ENCODE measurements around the gene EIF4G3.
"Not testable (repeated sequence)": the region's sequence is repeated elsewhere in the genome, so short reads cannot be mapped to it uniquely, and the experiment has no call there.

The EIF4G3 gene

DNA sequence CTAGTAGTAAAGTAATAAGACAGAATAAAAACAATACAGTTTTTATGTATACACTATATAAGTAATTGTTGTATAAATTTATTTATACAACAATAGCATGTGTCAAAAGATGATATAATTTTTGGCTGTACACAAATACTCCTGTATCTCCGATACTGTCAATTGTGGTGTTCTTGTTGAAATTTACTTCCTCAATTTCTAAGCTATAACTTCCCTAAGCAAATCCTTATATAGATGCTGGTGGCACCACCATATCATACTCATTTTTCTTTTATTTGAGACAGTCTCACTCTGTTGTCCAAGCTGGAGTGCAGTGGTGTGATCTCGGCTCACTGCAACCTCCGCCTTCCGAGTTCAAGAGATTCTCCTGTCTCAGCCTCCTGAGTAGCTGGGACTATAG, 248.6 kb downstream of the EIF4G3 start:
- DNase-seq = no peak

DNA sequence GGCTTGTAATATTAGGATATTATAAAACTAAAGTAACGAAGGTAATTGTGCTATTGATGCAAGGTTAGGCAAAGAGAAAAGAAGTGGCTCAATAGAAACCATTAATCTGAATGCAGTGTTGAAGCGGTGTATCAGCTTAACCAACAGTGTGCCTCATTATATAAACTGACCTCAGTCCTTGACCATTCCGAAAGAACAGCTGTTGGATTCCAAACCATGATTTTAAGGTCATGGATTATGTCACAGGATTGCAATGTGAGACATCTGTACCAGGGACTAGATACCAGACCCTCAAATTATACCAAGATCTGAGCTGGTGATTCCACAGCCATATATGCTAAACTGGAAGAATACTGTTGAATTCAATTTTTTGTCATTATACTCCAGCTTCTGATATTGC, 255.4 kb downstream of the EIF4G3 start:
- no peak for DNase-seq

DNA sequence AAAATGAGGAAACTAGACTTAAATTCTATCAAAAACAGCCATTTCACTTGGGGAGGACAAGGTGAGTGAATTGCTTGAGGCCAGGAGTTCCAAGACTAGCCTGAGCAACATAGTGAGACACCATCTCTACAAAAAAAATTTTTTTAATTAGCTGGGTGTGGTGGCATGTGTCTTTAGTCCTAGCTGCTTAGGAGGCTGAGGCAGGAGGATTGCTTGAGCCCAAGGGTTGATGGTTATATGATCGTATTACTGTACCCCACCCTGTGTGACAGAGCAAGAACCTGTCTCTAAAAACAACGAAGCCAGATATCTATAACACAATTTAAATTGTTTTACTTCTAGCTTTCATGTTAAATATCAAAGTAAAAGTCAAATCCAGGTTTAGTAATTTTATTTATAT, 263.5 kb downstream of the EIF4G3 start:
- no peak for DNase-seq

DNA sequence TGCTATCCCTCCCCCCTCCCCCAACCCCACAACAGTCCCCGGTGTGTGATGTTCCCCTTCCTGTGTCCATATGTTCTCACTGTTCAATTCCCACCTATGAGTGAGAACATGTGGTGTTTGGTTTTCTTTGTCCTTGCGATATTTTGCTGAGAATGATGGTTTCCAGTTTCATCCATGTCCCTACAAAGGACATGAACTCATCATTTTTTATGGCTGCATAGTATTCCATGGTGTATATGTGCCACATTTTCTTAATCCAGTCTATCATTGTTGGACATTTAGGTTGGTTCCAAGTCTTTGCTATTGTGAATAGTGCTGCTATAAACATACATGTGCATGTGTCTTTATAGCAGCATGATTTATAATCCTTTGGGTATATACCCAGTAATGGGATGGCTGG, 269.2 kb downstream of the EIF4G3 start:
- not testable (repeated sequence) for DNase-seq

DNA sequence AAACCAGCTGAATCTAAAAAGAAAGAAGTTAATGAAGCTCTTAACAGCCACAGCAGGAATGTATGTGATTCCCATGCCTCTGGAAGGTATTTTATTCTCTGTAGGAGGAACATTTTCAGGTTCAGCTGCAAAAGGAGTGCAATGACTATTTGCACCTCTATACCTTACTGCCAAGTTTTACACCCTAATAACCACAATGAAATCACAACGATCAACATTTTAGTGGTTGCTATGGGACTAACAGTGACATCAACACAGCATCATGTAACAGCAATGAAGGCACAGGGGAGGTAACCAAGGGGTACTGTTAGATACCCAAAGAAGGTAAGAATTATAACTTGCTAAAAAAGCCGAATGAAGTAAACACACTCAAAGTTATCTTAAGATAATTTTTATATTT, 273.3 kb downstream of the EIF4G3 start:
- DNase-seq = no peak

DNA sequence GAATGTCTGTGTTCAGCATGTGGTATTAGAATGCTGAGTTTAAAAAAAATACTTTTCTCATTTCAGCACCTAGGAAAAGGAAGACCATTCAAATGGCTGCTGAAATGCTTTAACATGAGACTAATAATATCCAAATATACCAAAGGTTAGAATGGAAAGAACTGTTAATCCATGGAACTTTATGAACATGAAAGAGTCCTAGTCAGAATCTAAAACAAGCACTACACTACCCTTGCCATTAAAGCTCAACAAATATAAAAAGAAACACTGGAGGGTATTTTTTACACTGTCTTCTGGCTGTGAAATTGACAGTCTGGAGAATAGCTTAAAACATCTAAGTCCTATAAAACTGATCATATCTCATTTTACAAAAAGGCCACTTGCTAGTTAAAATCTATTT, 276.6 kb downstream of the EIF4G3 start:
- no peak for DNase-seq

DNA sequence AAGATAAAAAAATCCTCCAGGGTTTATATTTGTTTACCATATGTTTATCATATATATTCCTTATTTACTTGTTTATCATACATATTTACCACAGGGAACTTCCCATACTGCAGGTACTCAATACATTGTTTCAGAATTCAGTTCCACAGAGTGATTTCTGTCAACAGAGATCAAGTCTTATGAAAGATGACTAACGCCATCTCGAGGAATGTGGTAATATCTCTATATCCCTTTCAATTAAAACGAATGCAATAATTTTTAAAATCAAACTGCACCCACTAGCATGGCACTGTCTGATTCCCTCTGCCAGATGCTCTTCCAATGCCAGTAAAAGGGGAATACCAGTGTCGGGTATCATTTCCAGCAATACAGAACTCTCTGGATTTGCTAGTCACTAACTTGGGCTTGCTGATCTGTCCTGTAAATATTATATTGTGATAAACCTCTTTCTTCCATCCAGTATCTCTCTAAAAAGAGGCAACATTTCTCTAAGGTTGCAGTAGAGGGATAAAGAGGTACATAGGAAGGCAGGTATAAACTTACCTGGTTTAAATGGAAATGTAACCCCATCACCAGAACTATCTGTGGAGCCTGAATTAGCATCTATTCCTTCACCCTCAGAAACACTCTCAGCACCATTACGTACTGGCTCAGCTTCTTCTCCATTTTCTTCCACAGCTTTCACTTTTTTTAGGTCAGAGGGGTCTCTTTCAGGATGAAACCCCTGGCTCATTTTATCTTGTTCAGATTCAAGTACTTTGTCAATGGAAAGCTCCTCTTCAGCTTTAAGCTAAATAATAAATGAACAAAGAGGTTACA, 277.3 kb downstream of the EIF4G3 start:
- DNase-seq = no peak

DNA sequence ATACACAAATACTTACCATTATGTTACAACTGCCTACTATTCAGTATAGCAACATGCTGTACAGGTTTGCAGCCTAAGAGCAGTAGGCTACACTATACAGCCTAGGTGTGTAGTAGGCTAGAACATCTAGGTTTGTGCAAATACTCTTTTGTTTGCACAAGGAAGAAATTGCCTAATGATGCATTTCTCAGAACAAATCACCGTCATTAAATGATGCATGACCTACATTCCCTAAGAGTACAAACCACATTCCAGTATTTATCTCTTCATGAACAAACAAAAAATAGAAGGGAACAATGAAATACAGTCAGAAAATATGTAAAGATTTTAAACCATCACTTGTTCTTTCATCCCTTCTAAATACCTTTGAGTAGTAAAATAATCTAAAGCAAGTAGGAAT, 279.9 kb downstream of the EIF4G3 start:
- no peak for DNase-seq

DNA sequence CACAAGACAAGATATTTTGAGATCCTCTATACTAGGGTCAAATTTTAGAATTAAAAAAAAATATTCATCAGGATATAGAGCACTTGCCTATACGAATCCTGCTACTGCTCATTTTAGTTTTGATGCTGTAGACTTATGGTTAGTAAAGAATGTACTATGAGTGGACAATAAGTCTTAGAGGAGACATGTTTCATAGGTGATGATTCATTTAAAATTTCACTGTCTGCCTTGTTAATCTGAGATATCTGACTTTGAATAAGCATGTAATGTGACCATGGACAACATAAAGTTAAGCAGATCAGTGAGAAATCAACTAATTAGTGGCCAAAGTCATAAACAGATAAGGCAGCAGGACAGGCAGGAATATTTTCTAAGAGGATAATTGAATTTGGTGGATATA, 282.8 kb downstream of the EIF4G3 start:
- DNase-seq = no peak

DNA sequence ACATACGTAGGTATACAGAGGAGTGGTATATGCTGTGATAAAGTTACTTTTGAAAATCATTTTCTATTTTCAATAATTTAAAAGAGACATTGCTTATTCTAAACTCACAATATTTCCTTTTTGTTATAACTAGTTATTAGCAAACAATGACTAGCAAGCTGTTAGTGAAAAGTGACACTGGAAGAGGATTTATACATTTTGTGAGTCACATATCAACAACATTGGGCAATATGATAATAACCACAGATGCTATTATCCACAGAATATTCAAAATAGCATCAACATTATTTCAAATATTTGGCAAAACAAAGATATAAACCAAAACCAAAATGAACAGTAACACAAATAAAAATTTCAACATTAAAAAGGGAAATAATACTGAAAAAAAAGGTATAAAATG, 285.6 kb downstream of the EIF4G3 start:
- DNase-seq = no peak

DNA sequence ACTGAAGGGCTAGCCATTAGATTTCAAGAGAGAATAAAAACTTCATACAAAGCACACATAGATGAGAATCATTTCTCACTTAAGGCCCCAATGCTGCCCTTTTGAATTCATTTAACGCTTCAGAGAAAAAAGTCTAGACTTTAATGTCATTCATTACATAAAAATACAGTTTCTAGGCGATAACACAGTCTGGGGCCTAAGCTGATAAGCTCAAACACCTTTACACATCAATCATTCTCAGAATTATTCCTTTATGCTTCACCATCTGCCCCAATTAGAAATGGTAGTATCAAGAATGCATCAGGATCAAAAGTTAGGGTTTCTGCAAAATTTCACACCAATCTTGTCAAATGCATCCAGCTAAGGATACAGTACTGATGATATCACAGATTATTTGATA, 289.5 kb downstream of the EIF4G3 start:
- DNase-seq = no peak

DNA sequence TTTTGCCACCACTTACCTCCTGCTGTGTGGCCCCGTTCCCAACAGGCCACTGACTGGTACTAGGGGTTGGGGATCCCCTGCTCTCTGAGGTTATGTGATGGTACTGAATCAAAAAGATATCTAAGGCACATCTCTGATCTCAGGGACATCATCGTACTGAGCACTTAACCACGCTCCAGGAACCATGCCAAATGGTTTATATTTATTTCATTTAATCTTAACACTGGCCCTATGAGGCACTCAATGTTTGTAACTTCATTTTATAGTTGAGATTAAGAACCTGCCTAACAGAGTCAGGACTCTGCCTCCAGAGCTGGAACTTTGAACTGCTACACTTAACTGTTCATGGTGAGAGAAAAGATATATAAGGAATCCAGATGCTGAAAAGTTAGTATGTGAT, 291.6 kb downstream of the EIF4G3 start:
- no peak for DNase-seq

DNA sequence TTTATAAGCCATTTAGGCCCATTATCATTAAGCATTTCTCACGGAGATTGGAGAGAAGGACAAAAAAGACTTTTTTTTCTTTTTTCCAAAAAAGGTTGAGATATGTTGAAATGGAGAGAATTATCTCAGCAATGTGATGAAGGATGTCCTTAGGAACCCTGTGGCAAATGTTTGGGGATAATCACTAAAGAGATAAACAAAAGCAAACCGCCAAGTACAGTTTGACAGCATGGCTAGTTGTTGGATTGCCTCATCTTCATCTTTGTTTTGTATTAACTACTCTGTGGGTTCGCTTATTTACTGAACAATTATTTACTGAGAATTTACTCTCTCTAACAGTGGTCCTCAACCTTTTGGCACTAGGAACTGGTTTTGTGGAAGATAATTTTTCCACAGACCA, 292.2 kb downstream of the EIF4G3 start:
- DNase-seq = no peak

DNA sequence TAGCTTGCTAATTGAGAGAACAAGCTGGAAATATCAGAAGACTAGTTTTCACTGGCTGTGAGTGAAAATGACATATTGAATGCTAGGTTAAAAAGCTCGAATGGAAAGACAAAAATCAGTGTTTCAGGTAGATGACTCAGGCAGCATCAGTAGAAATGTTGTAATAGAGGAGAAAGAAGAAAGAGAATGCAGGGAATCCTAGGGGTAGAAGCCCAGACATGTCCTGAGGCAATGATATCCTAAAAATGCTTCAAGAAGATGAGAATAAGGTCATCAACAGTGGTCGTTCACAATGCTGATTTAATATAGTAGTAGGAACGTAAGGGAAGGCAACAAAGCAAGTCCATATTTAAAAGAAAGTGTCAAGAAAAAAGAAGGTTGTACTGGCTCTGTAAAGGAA, 292.9 kb downstream of the EIF4G3 start:
- no peak for DNase-seq

DNA sequence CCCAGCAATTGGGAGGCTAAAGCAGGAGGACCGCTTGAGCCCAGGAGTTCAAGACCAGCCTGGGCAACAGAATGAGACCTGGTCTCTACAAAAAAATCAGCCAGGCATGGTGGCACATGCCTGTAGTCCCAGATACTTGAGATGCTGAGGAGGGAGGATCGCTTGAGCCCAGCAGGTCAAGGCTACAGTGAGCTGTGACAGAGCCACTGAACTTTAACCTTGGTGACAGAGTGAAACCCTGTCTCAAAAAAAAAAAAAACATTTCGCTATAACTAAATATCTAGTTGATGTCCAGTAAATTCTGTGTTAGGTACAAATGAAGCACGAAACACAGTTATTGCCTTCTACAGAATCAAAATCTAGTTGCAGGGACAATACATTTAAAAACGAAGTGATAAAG, 293.9 kb downstream of the EIF4G3 start:
- no peak for DNase-seq

DNA sequence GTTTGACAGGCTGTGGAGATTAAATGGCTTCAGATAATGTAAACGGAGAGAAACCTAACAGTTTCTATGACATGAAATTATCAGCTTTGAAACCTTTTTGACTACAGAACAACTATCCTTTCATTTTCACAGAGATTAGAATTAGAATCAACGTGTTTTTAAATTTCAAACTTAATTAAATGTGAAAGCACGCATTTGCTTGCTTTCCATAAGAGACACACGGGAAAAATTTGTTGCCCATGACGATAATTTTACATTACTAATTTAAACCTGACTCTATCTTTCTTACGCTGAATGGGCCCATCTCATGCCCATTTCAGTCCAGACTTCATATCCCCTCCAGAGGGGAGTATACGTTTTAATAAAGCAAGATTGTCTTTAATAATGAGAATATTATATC, 297.9 kb downstream of the EIF4G3 start:
- DNase-seq = no peak

DNA sequence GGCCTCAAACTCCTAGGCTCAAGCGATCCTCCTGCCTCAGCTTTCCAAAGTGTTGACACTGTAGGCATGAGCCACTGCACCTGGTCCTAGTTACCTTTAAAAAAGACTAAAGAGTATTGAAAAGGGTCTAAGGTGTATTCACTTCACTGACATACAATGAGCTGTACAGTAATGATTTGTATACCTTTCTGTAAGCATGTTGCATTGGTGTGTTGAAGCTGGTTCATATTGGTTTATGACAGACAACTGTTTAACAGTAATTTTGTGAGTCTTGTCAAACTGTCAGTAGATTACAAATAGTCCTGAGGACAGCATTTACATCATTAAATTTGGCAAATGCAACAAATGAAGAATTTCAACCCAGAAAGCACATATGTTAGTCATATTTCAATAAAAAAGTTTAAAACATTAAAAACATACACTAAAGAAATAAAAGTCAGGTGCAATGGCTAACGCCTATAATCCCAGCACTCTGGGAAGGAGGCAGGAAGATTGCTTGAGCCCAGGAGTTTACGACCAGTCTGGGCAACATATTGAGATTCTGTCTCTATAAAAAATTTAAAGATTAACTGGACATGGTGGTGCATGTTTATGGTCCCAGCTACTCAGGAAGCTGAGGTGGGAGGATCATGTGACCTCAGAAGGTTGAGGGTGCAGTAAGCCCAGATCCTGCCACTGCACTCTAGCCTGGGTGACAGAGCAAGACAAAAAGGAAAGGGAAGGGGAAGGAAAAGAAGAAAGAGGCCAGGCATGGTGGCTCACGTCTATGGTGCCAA, 301.3 kb downstream of the EIF4G3 start:
- DNase-seq = no peak

DNA sequence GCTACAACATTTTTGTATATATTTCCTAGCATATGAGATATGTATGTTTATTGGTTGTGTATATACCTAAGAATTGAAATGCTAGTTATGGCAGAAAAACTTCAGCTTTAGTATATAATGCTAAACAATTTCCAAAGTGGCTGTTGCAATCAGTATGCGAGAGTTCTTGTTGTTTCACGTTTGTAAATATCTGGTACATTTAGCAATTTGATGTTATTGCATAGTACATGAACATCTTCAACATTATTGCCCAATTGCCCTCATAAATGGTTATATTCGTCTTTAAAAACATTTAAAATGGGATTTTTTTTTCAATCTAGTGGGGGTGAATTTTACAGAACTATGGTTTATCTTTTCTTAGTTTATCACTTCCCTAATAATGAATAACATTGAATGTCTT, 303.4 kb downstream of the EIF4G3 start:
- DNase-seq = no peak

DNA sequence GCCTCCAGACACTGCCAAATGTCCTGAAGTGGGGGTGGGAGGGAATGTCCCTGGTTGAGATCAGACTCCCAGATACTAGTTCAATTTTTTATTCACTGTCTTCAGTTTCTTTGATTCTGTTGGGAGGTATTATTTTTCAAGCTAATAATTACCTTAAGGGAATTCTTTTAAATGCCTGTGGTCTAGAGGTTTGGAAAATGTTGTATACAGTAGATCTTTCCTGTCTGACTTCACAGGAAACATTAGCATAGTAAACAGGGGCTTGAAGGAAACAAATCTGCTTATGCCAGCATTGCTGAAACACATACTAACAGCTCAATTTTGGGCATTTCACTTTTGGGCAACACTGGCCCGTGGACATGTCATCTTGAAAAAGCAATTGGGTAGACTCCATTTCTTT, 305.3 kb downstream of the EIF4G3 start:
- DNase-seq = no peak

DNA sequence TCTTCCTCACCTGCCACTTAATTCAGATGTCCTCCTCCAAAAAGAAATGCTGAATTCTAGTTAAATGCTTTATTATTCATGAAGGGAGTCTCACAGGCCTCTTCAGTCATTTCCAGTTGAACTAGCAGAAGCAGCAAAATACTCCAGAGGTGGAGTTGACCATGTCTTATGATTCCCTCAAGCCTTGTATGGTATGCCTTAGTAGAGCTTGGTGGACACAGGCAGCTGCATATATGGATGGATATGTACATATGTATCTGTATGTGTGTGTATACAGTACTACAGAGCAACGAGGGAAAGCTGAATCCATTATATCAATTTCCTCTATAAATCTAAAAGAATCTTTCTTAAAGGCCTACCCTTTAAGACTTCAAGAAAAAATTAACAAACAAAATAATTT, 306.0 kb downstream of the EIF4G3 start:
- DNase-seq = no peak

DNA sequence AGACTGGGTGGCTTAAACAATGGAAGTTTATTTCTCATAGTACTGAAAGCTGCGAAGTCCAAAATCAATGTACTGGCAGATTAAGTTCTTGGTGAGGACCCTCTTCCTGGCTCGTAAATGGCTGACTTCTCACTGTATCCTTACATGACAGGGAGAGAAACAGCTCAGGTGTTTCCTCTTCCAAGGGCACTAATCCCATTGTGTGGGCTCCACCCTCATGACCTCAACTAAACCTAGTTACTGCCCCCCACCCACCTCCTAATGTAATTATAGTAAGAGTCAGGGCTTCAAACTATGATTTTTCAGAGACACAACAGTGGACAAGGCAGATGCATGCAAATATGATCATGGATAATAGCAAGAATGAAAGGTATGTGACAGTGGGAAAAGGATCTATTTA, 308.4 kb downstream of the EIF4G3 start:
- DNase-seq = no peak

DNA sequence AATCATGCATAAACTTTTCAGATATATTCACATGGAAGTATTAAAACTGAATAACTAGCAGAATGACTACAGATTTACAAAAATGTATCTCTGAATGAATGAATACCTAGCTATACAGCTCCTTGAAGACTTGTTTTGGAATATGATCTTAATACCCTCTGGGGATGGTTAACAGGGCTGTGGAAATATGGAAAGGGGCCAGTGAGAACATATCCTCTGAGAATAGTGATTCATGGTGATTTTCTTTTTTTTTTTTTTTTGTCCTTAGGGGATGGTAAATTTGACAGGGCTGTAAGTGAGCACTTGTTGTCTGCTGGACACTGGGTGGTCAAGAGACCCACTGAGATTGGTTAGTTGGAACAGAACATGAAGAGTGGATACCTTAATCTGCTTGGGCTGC, 308.9 kb downstream of the EIF4G3 start:
- DNase-seq = no peak

DNA sequence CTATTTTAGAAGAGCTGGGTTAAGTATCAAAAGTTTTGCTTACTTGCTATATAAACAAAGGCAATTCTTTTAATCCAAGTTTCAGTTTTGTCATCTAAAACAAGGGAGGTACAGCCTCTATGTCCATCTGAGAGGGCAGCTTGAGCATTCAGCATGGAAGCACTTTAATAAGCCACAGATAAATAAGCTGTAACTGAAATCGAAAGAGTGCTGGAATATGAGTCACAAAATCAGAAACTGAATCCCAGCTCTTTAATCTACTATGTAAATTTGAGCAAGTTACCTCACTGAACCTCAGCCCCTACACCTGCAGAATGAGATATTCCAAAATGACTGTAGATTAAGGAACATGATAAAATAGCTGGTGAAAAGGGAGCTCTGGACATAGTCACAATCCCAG, 309.6 kb downstream of the EIF4G3 start:
- no peak for DNase-seq

DNA sequence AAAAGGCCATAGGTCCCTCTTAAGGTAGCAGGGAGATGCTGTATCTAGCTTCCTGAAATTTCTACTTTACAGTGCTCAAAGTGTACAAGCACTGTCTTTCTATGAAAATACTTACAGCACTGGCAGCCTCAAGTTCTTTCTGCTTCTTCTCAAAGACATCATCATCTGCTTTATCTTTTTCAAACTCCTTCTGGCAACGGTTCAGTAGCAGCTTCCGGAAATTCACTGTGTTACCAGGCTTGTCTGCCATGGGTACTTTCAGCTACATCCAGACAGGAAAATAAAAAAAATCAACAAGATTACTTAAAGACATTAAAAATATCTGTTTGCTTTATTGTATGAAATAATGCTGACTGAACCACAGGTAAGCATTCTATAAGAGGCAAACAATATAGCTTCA, 311.7 kb downstream of the EIF4G3 start:
- no peak for DNase-seq

DNA sequence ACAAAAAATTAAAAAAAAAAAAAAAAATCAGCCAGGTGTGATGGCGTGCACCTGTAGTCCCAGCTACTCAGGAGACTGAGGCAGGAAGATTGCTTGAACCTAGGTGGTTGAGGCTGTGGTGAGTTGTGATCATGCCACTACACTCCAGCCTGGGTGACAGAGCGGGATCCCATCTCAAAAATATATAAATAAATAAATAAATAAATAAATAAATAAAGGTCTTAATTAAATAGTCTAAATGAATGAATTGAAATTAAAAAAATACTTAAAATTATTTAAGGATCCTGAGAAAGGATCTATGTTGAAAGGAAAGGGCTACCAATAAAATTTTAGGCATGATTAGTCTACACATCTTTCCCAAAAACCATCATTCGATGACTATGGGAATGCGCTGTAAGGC, 322.2 kb downstream of the EIF4G3 start:
- no peak for DNase-seq

Data from cerebellar nuclear complex (tissue), 1 donor.